Hepatocyte (in vitro differentiated cells): ENCODE measurements around the gene PRSS1. TPM values are rescaled to one million over a fixed set of nuclear protein-coding genes. Genes with fewer than 3 reads are reported as not detected.
"Not testable (repeated sequence)": the region's sequence is repeated elsewhere in the genome, so short reads cannot be mapped to it uniquely, and the experiment has no call there.

Source experiments
- DNase-seq: peaks from one replicate; pipeline ENCODE4 v3.0.0-alpha.2; 2016; ENCODE audit warnings: low spot score
- H2AFZ ChIP-seq: fragments of 200-600 bp; sonication (generic); 2 replicates; pipeline ENCODE4 v1.6.0; 2016; ENCODE audit warnings: antibody characterized with exemption, mild to moderate bottlenecking
- H3K27ac ChIP-seq: fragments of 200-600 bp; sonication (generic); 2 replicates; pipeline ENCODE4 v1.5.1; 2016; ENCODE audit warnings: mild to moderate bottlenecking
- H3K27me3 ChIP-seq: fragments of 200-600 bp; sonication (generic); 2 replicates; pipeline ENCODE4 v1.6.1; 2016
- H3K36me3 ChIP-seq: fragments of 200-600 bp; sonication (generic); replicated peaks from 2 replicates; pipeline ENCODE4 v1.5.1; 2016; ENCODE audit warnings: low read depth; ENCODE audit not compliant: insufficient read depth
- H3K4me1 ChIP-seq: fragments of 200-600 bp; sonication (generic); 2 replicates; pipeline ENCODE4 v1.5.1; 2016; ENCODE audit warnings: mild to moderate bottlenecking, moderate library complexity; ENCODE audit not compliant: insufficient read depth
- H3K4me2 ChIP-seq: fragments of 200-600 bp; sonication (generic); 2 replicates; pipeline ENCODE4 v1.6.0; 2016
- H3K4me3 ChIP-seq: fragments of 200-600 bp; sonication (generic); 2 replicates; pipeline ENCODE4 v1.5.1; 2016; ENCODE audit warnings: mild to moderate bottlenecking
- H3K79me2 ChIP-seq: fragments of 200-600 bp; sonication (generic); 2 replicates; pipeline ENCODE4 v1.6.0; 2017; ENCODE audit warnings: mild to moderate bottlenecking
- H3K9me2 ChIP-seq: fragments of 200-600 bp; sonication (generic); replicated peaks from 2 replicates; pipeline ENCODE4 v1.6.0; 2017; ENCODE audit warnings: mild to moderate bottlenecking; ENCODE audit not compliant: insufficient read depth
- H3K9me3 ChIP-seq: fragments of 200-600 bp; sonication (generic); 2 replicates; pipeline ENCODE4 v1.5.1; 2016; ENCODE audit warnings: low read depth, mild to moderate bottlenecking
- H4K20me1 ChIP-seq: fragments of 200-600 bp; sonication (generic); 2 replicates; pipeline ENCODE4 v1.6.0; 2016; ENCODE audit warnings: mild to moderate bottlenecking; ENCODE audit not compliant: insufficient read depth, poor library complexity, severe bottlenecking
- CTCF ChIP-seq: fragments of 200-600 bp; sonication (generic); IDR thresholded peaks from 2 replicates; pipeline ENCODE4 v1.5.1; 2016; ENCODE audit warnings: antibody characterized with exemption, mild to moderate bottlenecking; ENCODE audit not compliant: poor library complexity
- EZH2 ChIP-seq: fragments of 200-600 bp; sonication (generic); IDR thresholded peaks from 2 replicates; pipeline ENCODE4 v1.6.1; 2016; ENCODE audit warnings: antibody characterized with exemption, mild to moderate bottlenecking, borderline replicate concordance
- EZH2phosphoT487 ChIP-seq: fragments of 200-600 bp; sonication (generic); IDR thresholded peaks from one replicate; pipeline ENCODE4 v1.6.1; 2018; ENCODE audit warnings: antibody characterized with exemption, mild to moderate bottlenecking, low read depth, moderate library complexity; ENCODE audit not compliant: unreplicated experiment, severe bottlenecking
- WGBS: methylation state at CpG from one replicate; pipeline ENCODE4 v1.1.6; 2016; ENCODE audit warnings: low lambda C conversion rate; ENCODE audit errors: missing lambda C conversion rate; 5-methylcytosine and 5-hydroxymethylcytosine counted together
- polyA plus RNA-seq: library from polyadenylated mRNA; unstranded; fragments of >200 nt; fragmentation: Nextera tagmentation; extraction: Ambion mirVana; gene quantifications from 2 replicates; pipeline ENCODE4 v1.2.1, GENCODE V29; 2016
- total RNA-seq: library from RNA; depleted of rRNA; stranded (reverse); fragments of >200 nt; gene quantifications from 2 replicates; pipeline ENCODE4 v1.2.3, GENCODE V29; 2014

The PRSS1 gene
- total and polyA plus RNA-seq, 2 experiments from 2014 or later, result 67.6 to 71.2 TPM

- no peaks in the 10 kb centered on the region for H3K9me2 ChIP-seq
- TF ChIP-seq EZH2 (no peak), EZH2phosphoT487 (no peak), CTCF (no peak)
- DNase-seq, result no peak
- H4K20me1 ChIP-seq, result no peaks in the 10 kb centered on the region
- no peak overlapping the region for H3K4me3 ChIP-seq
- H2AFZ ChIP-seq, result no peak overlapping the region
- H3K27ac ChIP-seq, result no peak overlapping the region
- H3K4me1 ChIP-seq, result peaks cover 9% of the 10 kb centered on the region
- 75% methylated on average over 3 of the region's 3 CpGs for WGBS
- H3K79me2 ChIP-seq, result no peaks in the 10 kb centered on the region
- no peaks in the 10 kb centered on the region for H3K36me3 ChIP-seq
- H3K27me3 ChIP-seq, result no peaks in the 10 kb centered on the region
- H3K4me2 ChIP-seq, result no peak overlapping the region
- no peaks in the 10 kb centered on the region for H3K9me3 ChIP-seq
Measured at GRCh38 chr7:142752376-142753225, 3.3 kb downstream of the PRSS1 start.

- H3K4me1 ChIP-seq, result peaks cover 9% of the 10 kb centered on the region
- no peaks in the 10 kb centered on the region for H3K36me3 ChIP-seq
- no peak overlapping the region for H3K4me2 ChIP-seq
- H2AFZ ChIP-seq, result no peak overlapping the region
- WGBS, result 66% methylated on average over 8 of the region's 8 CpGs
- H3K4me3 ChIP-seq, result no peak overlapping the region
- TF ChIP-seq CTCF (no peak), EZH2 (no peak)
- H3K27ac ChIP-seq, result no peak overlapping the region
- H3K79me2 ChIP-seq, result no peaks in the 10 kb centered on the region
- no peaks in the 10 kb centered on the region for H4K20me1 ChIP-seq
- DNase-seq, result no peak
- no peaks in the 10 kb centered on the region for H3K27me3 ChIP-seq
- no peaks in the 10 kb centered on the region for H3K9me3 ChIP-seq
- H3K9me2 ChIP-seq, result no peaks in the 10 kb centered on the region
Measured at GRCh38 chr7:142753366-142753765, 4.1 kb downstream of the PRSS1 start.

GRCh38 chr7:142753925-142754491 lies 4.7 kb downstream of the PRSS1 start:
- not testable (repeated sequence) for H3K9me3 ChIP-seq, DNase-seq, H4K20me1 ChIP-seq, H3K27ac ChIP-seq, H3K4me3 ChIP-seq, H3K36me3 ChIP-seq, H3K4me1 ChIP-seq, H3K27me3 ChIP-seq, H3K9me2 ChIP-seq, H3K4me2 ChIP-seq, H3K79me2 ChIP-seq, H2AFZ ChIP-seq
- WGBS, result 63% methylated on average over 5 of the region's 5 CpGs

GRCh38 chr7:142754681-142755575 lies 5.7 kb downstream of the PRSS1 start:
- Histone ChIP-seq H2AFZ (no peak overlapping the region), H3K79me2 (no peaks in the 10 kb centered on the region), H3K9me3 (no peaks in the 10 kb centered on the region), H3K27ac (no peak overlapping the region), H3K9me2 (no peaks in the 10 kb centered on the region), H4K20me1 (no peaks in the 10 kb centered on the region), H3K4me2 (no peak overlapping the region), H3K27me3 (no peaks in the 10 kb centered on the region), H3K4me1 (no peaks in the 10 kb centered on the region), H3K4me3 (no peak overlapping the region), H3K36me3 (no peaks in the 10 kb centered on the region)
- TF ChIP-seq EZH2 (no peak), CTCF (no peak), EZH2phosphoT487 (no peak)
- DNase-seq, result no peak
- WGBS, result 59% methylated on average over 10 of the region's 10 CpGs

- DNase-seq, result not testable (repeated sequence)
- 79% methylated on average over 2 of the region's 3 CpGs for WGBS
Measured at GRCh38 chr7:142758312-142758711, 9.0 kb downstream of the PRSS1 start.

More at GRCh38 chr7:142758312-142758711, 9.0 kb downstream of the PRSS1 start:
- not testable (repeated sequence) for H3K27me3 ChIP-seq, H4K20me1 ChIP-seq, H3K27ac ChIP-seq, H3K9me2 ChIP-seq, H3K4me2 ChIP-seq, H3K4me1 ChIP-seq, H3K79me2 ChIP-seq, H3K9me3 ChIP-seq, H2AFZ ChIP-seq, H3K36me3 ChIP-seq, H3K4me3 ChIP-seq
